K562 (cell line): ENCODE results near the gene H2BK1. TPM values are rescaled to one million over a fixed set of nuclear protein-coding genes. Genes with fewer than 3 reads are reported as not detected.

Source experiments
- ATAC-seq: fragments of 200-7000 bp; cut with Tn5 transposase; 3 replicates; pipeline ENCODE4 v1.9.1; 2020; ENCODE audit warnings: moderate library complexity
- BruUV-seq: library from RNA; stranded (reverse); fragments of 400-500 nt; replicated peaks from 2 replicates; lab custom pipeline; 2021; lab: Mats Ljungman, UMichigan
- CTCF ChIA-PET: fragments of 300-600 bp; formaldehyde crosslinking; extraction: SDS; loops from one replicate; lab custom pipeline; 2021; ENCODE audit warnings: low intra/inter-chr PET ratio; lab: Yijun Ruan, JAX
- POLR2A ChIA-PET: fragments of 300-600, 350-650 bp; sonication (Branson Sonifier 250); formaldehyde crosslinking; extraction: SDS; loops from one replicate; lab custom pipeline; 2021; ENCODE audit warnings: antibody characterized with exemption, inconsistent platforms; lab: Yijun Ruan, JAX
- DNase-seq, 4 experiments: peaks; one replicate each; pipeline versions ENCODE4 v3.0.0 to v3.0.0-alpha.2; 2011 to 2018; ENCODE audit warnings: low spot score in 3 of 4, mixed read lengths in 3 of 4; ENCODE audit errors: extremely low read depth in 1 of 4
- FAIRE-seq: peaks from 2 replicates; lab custom pipeline; 2011; peaks lifted over from hg19 to GRCh38; lab: Jason Lieb, UNC
- H2AFZ ChIP-seq: 2 replicates; pipeline ENCODE4 v1.6.0; 2011; ENCODE audit warnings: low read depth, low read length, control low read depth, inconsistent platforms
- H3K27ac ChIP-seq: fragments of 200-600 bp; 3 replicates; pipeline ENCODE4 v1.8.0; 2011; ENCODE audit warnings: low read depth, mild to moderate bottlenecking, control low read depth, inconsistent platforms, low read length, moderate library complexity, mixed read lengths; ENCODE audit errors: extremely low read depth
- H3K27me3 ChIP-seq, 2 experiments: fragments of 300-600 bp in 1 of 2; 2 replicates in 1 of 2; 3 replicates in 1 of 2; pipeline versions ENCODE4 v1.6.0 to v1.8.0; 2011; ENCODE audit warnings: inconsistent platforms in 2 of 2, low read length in 2 of 2, mild to moderate bottlenecking in 1 of 2, mixed read lengths in 1 of 2, moderate library complexity in 1 of 2; ENCODE audit not compliant: control insufficient read depth in 2 of 2, insufficient read depth in 2 of 2
- H3K36me3 ChIP-seq: fragments of 300-600 bp; 3 replicates; pipeline ENCODE4 v1.8.0; 2011; ENCODE audit warnings: mild to moderate bottlenecking, low read length, inconsistent platforms; ENCODE audit not compliant: control insufficient read depth, insufficient read depth
- H3K4me1 ChIP-seq, 2 experiments: fragments of 200-600 bp in 1 of 2; replicated peaks in 1 of 2; 2 replicates in 1 of 2; 3 replicates in 1 of 2; pipeline versions ENCODE4 v1.5.1 to v1.8.0; 2011; ENCODE audit warnings: inconsistent platforms in 2 of 2, low read length in 2 of 2, mild to moderate bottlenecking in 1 of 2, mixed read lengths in 1 of 2, moderate library complexity in 1 of 2; ENCODE audit not compliant: control insufficient read depth in 2 of 2, insufficient read depth in 2 of 2
- H3K4me2 ChIP-seq: 2 replicates; pipeline ENCODE4 v1.6.1; 2011; ENCODE audit warnings: low read length, control low read depth, inconsistent platforms, mixed read lengths; ENCODE audit not compliant: insufficient read depth
- H3K4me3 ChIP-seq: fragments of 200-600 bp; sonication (generic), shearing (Covaris generic); 2 replicates; pipeline ENCODE4 v1.5.1; 2016; ENCODE audit warnings: control low read depth, inconsistent platforms
- H3K79me2 ChIP-seq: fragments of 200-600 bp; 3 replicates; pipeline ENCODE4 v1.8.0; 2011; ENCODE audit warnings: low read length, inconsistent platforms; ENCODE audit not compliant: control insufficient read depth, insufficient read depth
- H3K9ac ChIP-seq, 2 experiments: 2 replicates each; pipeline versions ENCODE4 v1.6.0 to v1.6.1; 2011; ENCODE audit warnings: low read depth in 2 of 2, low read length in 2 of 2, control low read depth in 1 of 2, inconsistent platforms in 1 of 2, mild to moderate bottlenecking in 1 of 2, mixed read lengths in 1 of 2; ENCODE audit not compliant: insufficient read depth in 1 of 2
- H3K9me1 ChIP-seq: one replicate; pipeline ENCODE4 v1.6.0; 2011; ENCODE audit warnings: inconsistent platforms, mild to moderate bottlenecking, low read length, moderate library complexity; ENCODE audit not compliant: control insufficient read depth, insufficient read depth
- H3K9me3 ChIP-seq: replicated peaks from 2 replicates; pipeline ENCODE4 v1.5.1; 2011; ENCODE audit warnings: low read depth, low read length, inconsistent platforms; ENCODE audit not compliant: control insufficient read depth, insufficient read depth
- H4K20me1 ChIP-seq: replicated peaks from 2 replicates; pipeline ENCODE4 v1.6.1; 2011; ENCODE audit warnings: low read length, inconsistent platforms, mixed read lengths; ENCODE audit not compliant: control insufficient read depth, insufficient read depth
- CBFA2T2 ChIP-seq: fragments of 450-650 bp; conservative IDR thresholded peaks from 2 replicates; pipeline ENCODE4 v1.6.1; 2017; ENCODE audit warnings: mild to moderate bottlenecking
- CHD2 ChIP-seq: IDR thresholded peaks from 2 replicates; pipeline ENCODE4 v1.6.1; 2011; ENCODE audit warnings: low read depth, low read length
- DACH1 ChIP-seq: fragments of 450-650 bp; IDR thresholded peaks from 2 replicates; pipeline ENCODE4 v1.6.1; 2018; ENCODE audit not compliant: partially characterized antibody
- KAT7 ChIP-seq: sonication (generic); formaldehyde crosslinking; IDR thresholded peaks from 2 replicates; pipeline ENCODE4 v1.8.0; 2022; ENCODE audit warnings: missing genetic modification reagents, mild to moderate bottlenecking, borderline replicate concordance
- STAG1 ChIP-seq: sonication (generic); formaldehyde crosslinking; IDR thresholded peaks from 2 replicates; pipeline ENCODE4 v1.5.0; 2020; ENCODE audit warnings: missing genetic modification reagents, borderline replicate concordance
- U2AF1 ChIP-seq: fragments of 200-400 bp; formaldehyde crosslinking; optimal IDR thresholded peaks from 2 replicates; pipeline ENCODE3; 2017; ENCODE audit warnings: mild to moderate bottlenecking, low read depth, low read length, moderate library complexity
- ZBTB2 ChIP-seq: fragments of 450-650 bp; IDR thresholded peaks from 2 replicates; pipeline ENCODE4 v1.6.1; 2016; ENCODE audit warnings: antibody characterized with exemption
- ZNF589 ChIP-seq: fragments of 200-800 bp; sonication (Bioruptor generic); IDR thresholded peaks from 2 replicates; pipeline ENCODE4 v1.6.1; 2016; ENCODE audit warnings: low read depth, missing genetic modification characterization, missing compliant biosample characterization
- ZNF766 ChIP-seq: fragments of 200-800 bp; sonication (Bioruptor generic); conservative IDR thresholded peaks from 2 replicates; pipeline ENCODE4 v1.6.1; 2016; ENCODE audit warnings: missing genetic modification characterization, missing compliant biosample characterization
- WGBS: fragments of 100-300 bp; shearing (Covaris generic); methylation state at CpG from one replicate; pipeline ENCODE4 v1.1.6; 2016; ENCODE audit warnings: low coverage, mixed read lengths; ENCODE audit not compliant: insufficient coverage; ENCODE audit errors: missing lambda C conversion rate; 5-methylcytosine and 5-hydroxymethylcytosine counted together
- in situ Hi-C: fragments of 300-500 bp; cut with MboI; formaldehyde crosslinking; loops from 4 replicates; pipeline ENCODE4 v1.15.0; 2018; ENCODE audit warnings: inconsistent platforms, mixed read lengths
- intact Hi-C: fragments of 100-400 bp; cut with micrococcal nuclease; formaldehyde crosslinking; loops from 2 replicates; pipeline ENCODE4 v1.14.2; 2022
- polyA plus RNA-seq, 8 experiments: library from polyadenylated mRNA; depleted of rRNA in 4 of 8; stranded (reverse) in 5 of 8; unstranded in 3 of 8; fragments of >200 nt; fragmentation: Nextera tagmentation in 2 of 8; fragmentation: Illumina TruSeq in 1 of 8; extraction: Ambion mirVana in 2 of 8; extraction: Trizol in 1 of 8; gene quantifications; 2 replicates each; pipeline versions ENCODE4 v1.2.1 to v1.2.3, GENCODE V29; 2011 to 2014; ENCODE audit warnings: inconsistent platforms in 1 of 8, missing spikeins in 1 of 8
- total RNA-seq, 7 experiments: library from RNA; depleted of rRNA in 6 of 7; stranded (reverse); fragments of >200 nt in 6 of 7; fragmentation: Illumina TruSeq in 2 of 7; extraction: Trizol in 2 of 7; gene quantifications; 2 replicates each; pipeline versions ENCODE4 v1.2.1 to v1.2.3, GENCODE V29; 2011 to 2021; ENCODE audit warnings: low replicate concordance in 1 of 7
- TF ChIP-seq, protein P1 (sequence below): sonication (generic); formaldehyde crosslinking; IDR thresholded peaks from 2 replicates; pipeline ENCODE4 v1.8.0; 2023; ENCODE audit warnings: missing genetic modification reagents, mild to moderate bottlenecking, borderline replicate concordance

The H2BK1 gene
- total and polyA plus RNA-seq, 9 of the 15 experiments (the other 6 are each of a cell fraction or from before 2014, with no cell fraction given) = not detected

- peak; percentile 89 for TF ChIP-seq ZNF766 (CRISPR knock-in tag)
- peak; percentile 76 for TF ChIP-seq DACH1
- peak; percentile 26; the same call in 1 of the 2 replicates for TF ChIP-seq ZBTB2
- TF ChIP-seq CBFA2T2 = no peak
- TF ChIP-seq U2AF1 = no peak
These were observed 16.8 kb upstream of the H2BK1 start, which contains the start of gene ABCF2 (continued) for GRCh38 chr7:151226875-151227782.

DNA sequence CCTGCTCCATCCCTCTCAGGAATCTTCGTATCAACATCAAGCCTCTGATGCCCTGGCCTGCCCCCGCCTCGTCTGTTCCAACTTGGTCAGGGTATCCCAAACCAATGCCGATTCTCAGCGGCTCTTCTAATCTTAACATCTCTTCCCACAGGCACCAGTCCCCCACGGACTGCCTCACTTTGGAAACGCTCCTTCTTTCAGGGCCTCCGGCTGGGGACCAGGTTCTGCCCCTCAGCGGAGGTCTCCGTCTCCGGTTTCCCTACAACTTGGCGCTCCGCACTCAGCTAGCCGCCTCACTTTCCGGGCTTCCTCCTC is 16.2 kb upstream of the H2BK1 start:
- POLR2A ChIA-PET = interaction anchor here (0.8 to 3.6 kb wide), 9 partner anchors 8 to 165 kb away, joined by 3 to 36 read pairs (median 9); partner anchors contain the start of gene H2BK1
- peak; percentile 9 for ATAC-seq
- intact Hi-C loops = loop anchor here (2.0 kb wide), 2 partner anchors 18 to 198 kb away; partner anchors contain the start of gene ABCB8
- TF ChIP-seq STAG1 (CRISPR knock-in tag) = peak; percentile 40; the same call in 1 of the 2 replicates
- TF ChIP-seq CHD2 = no peak
- TF ChIP-seq, protein P1, sequence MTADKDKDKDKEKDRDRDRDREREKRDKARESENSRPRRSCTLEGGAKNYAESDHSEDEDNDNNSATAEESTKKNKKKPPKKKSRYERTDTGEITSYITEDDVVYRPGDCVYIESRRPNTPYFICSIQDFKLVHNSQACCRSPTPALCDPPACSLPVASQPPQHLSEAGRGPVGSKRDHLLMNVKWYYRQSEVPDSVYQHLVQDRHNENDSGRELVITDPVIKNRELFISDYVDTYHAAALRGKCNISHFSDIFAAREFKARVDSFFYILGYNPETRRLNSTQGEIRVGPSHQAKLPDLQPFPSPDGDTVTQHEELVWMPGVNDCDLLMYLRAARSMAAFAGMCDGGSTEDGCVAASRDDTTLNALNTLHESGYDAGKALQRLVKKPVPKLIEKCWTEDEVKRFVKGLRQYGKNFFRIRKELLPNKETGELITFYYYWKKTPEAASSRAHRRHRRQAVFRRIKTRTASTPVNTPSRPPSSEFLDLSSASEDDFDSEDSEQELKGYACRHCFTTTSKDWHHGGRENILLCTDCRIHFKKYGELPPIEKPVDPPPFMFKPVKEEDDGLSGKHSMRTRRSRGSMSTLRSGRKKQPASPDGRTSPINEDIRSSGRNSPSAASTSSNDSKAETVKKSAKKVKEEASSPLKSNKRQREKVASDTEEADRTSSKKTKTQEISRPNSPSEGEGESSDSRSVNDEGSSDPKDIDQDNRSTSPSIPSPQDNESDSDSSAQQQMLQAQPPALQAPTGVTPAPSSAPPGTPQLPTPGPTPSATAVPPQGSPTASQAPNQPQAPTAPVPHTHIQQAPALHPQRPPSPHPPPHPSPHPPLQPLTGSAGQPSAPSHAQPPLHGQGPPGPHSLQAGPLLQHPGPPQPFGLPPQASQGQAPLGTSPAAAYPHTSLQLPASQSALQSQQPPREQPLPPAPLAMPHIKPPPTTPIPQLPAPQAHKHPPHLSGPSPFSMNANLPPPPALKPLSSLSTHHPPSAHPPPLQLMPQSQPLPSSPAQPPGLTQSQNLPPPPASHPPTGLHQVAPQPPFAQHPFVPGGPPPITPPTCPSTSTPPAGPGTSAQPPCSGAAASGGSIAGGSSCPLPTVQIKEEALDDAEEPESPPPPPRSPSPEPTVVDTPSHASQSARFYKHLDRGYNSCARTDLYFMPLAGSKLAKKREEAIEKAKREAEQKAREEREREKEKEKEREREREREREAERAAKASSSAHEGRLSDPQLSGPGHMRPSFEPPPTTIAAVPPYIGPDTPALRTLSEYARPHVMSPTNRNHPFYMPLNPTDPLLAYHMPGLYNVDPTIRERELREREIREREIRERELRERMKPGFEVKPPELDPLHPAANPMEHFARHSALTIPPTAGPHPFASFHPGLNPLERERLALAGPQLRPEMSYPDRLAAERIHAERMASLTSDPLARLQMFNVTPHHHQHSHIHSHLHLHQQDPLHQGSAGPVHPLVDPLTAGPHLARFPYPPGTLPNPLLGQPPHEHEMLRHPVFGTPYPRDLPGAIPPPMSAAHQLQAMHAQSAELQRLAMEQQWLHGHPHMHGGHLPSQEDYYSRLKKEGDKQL (CRISPR knock-in tag) = 0 out of 2 replicates have a peak, but pooled peaks have one; percentile 85
- TF ChIP-seq ZNF589 (CRISPR knock-in tag) = no peak
- TF ChIP-seq KAT7 (CRISPR knock-in tag) = no peak

More for the DNA sequence above, 16.2 kb upstream of the H2BK1 start:
- peak overlapping the region; percentile 82 for H3K4me3 ChIP-seq
- FAIRE-seq (no peak), DNase-seq (no peak)
- H3K79me2 ChIP-seq = peaks cover 23% of the 10 kb centered on the region
- H3K9me3 ChIP-seq = no peaks in the 10 kb centered on the region
- peaks cover 6% of the 10 kb centered on the region for H3K9me1 ChIP-seq
- H4K20me1 ChIP-seq = no peaks in the 10 kb centered on the region
- H3K27me3 ChIP-seq = no peaks in the 10 kb centered on the region
- peak overlapping the region; percentile 92 for H3K4me2 ChIP-seq
- H3K9ac ChIP-seq = peak overlapping the region; percentile 89 to 97
- 2% methylated on average over 15 of the region's 15 CpGs for WGBS
- H3K4me1 ChIP-seq = peaks cover 22% of the 10 kb centered on the region in 2 experiments; a peak in 4 of 5 replicates
- H3K36me3 ChIP-seq = peaks cover 48% of the 10 kb centered on the region
- H3K27ac ChIP-seq = peak overlapping the region; percentile 67
- TSS peak; percentile 54 for BruUV-seq
- H2AFZ ChIP-seq = peak overlapping the region; percentile 96
- in situ Hi-C loops = no loop called here
- CTCF ChIA-PET = interaction anchor here (0.7 kb wide), 2 partner anchors 22 to 1635 kb away, joined by 3 to 4 read pairs; no protein-coding TSS in a partner anchor
